Measurements from ENCODE around the gene WASL.

DNA sequence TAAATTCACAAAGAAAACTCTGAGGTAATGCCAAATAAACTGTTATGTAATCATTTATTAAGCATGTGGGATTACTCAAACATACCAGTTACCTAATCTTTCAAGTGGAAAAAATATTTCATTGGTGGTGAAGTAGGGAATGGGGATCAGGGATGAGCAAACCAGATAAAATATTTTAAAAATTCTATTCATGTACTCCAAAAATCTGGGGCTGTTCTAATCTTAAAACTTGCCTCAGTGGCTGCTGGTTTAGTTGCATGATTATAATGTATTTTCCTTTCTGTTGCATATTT, 73.7 kb downstream of the WASL start:
- TF ChIP-seq, protein P1, sequence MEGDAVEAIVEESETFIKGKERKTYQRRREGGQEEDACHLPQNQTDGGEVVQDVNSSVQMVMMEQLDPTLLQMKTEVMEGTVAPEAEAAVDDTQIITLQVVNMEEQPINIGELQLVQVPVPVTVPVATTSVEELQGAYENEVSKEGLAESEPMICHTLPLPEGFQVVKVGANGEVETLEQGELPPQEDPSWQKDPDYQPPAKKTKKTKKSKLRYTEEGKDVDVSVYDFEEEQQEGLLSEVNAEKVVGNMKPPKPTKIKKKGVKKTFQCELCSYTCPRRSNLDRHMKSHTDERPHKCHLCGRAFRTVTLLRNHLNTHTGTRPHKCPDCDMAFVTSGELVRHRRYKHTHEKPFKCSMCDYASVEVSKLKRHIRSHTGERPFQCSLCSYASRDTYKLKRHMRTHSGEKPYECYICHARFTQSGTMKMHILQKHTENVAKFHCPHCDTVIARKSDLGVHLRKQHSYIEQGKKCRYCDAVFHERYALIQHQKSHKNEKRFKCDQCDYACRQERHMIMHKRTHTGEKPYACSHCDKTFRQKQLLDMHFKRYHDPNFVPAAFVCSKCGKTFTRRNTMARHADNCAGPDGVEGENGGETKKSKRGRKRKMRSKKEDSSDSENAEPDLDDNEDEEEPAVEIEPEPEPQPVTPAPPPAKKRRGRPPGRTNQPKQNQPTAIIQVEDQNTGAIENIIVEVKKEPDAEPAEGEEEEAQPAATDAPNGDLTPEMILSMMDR (conservative IDR thresholded peaks at IDR 0.05; ENCODE audit: low read length), result no peak
- no peak for TF ChIP-seq EZH2phosphoT487 (IDR thresholded peaks at IDR 0.05; ENCODE audit: borderline replicate concordance, low read depth, low read length)
